ENCODE results near the gene RCAN1.

GRCh38 chr21:34594566-34595234, 20.2 kb downstream of the RCAN1 start:
- TF ChIP-seq CTCF (IDR thresholded peaks at IDR 0.05): no peak
- no peak for TF ChIP-seq POLR2AphosphoS5 (IDR thresholded peaks at IDR 0.05)
